Activated naive CD8-positive, alpha-beta T cell (primary cell): Measurements from ENCODE around the gene RELT.
A peak's percentile ranks its signal among the peaks of the same experiment; 100 is the strongest.

Source experiments
- H3K27ac Mint-ChIP-seq: one replicate; pipeline ENCODE4 v1.8.0; 2021; ENCODE audit warnings: mixed read lengths
- H3K27me3 Mint-ChIP-seq: one replicate; pipeline ENCODE4 v1.8.0; 2021; ENCODE audit warnings: mixed read lengths
- H3K36me3 Mint-ChIP-seq: one replicate; pipeline ENCODE4 v1.8.0; 2021; ENCODE audit warnings: mixed read lengths
- H3K4me1 Mint-ChIP-seq: one replicate; pipeline ENCODE4 v1.8.0; 2021; ENCODE audit warnings: low read depth, mixed read lengths
- H3K4me3 Mint-ChIP-seq: one replicate; pipeline ENCODE4 v1.8.0; 2021; ENCODE audit warnings: mild to moderate bottlenecking, mixed read lengths
- H3K9me3 Mint-ChIP-seq: one replicate; pipeline ENCODE4 v1.8.0; 2021; ENCODE audit warnings: low read depth, mixed read lengths

Gene RELT

DNA sequence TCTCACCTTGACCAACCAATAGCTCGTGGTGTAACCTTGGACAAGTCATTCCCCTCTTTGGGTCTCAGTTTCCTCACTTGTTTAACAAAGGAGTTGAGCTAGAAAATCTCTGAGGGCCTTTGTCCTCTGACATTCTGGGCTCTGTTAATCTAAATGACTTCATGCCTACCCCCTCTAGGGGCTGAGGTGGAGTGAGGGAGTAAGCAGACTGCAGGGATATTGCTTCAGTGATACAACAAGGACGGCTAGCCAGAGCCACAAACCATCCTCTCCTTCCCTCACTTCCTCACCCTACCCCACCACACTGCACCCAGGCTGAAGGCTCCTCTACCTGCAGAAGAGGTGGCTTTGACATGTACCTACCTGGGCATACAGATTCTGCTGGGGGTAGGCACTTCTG, 34.8 kb downstream of the RELT start:
- Mint-ChIP-seq H3K27ac (no peak overlapping the region), H3K27me3 (no peaks in the 10 kb centered on the region), H3K4me3 (no peak overlapping the region), H3K36me3 (peaks cover 11% of the 10 kb centered on the region), H3K4me1 (peaks cover 3% of the 10 kb centered on the region), H3K9me3 (no peaks in the 10 kb centered on the region)

DNA sequence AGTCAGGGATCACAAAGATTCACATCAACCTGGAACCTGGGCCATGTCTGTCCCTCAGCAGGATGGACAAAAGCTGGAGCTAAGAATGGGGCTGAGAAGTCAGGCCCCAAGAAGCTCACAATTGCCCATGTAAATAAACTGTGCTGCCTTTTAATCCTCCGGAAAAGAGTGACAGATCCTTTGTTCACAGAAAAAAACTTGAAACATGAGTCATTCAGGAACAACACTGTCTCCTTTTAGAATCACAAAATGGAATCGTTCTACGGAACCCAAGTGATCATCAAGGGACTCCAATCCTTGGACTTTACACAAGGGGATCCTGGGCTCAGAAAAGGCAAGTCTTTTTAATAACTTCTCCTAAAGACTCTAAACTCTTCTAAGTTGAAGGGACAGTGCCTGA, 36.1 kb downstream of the RELT start:
- Mint-ChIP-seq H3K27me3 (no peaks in the 10 kb centered on the region), H3K9me3 (no peaks in the 10 kb centered on the region), H3K27ac (no peak overlapping the region), H3K36me3 (peaks cover 11% of the 10 kb centered on the region), H3K4me3 (no peak overlapping the region), H3K4me1 (peaks cover 6% of the 10 kb centered on the region)

DNA sequence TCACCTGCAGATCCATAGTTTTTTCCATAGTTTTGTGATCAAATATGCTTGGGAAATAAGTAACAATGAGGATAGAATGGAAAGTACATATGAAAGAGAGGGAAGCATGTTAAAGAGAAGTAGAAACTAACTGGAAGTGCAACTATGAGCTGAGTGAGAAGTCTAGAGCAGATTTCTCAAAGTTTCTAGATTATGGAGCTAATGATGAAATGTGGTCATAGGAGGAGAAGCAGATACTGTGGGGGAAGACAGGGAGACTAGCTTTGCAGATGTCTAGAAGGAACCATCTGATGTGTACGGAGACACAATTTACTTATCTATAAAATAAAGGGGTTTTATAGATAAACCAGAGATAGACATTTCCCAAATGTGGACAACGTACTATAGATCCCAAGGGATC, 37.1 kb downstream of the RELT start:
- H3K4me3 Mint-ChIP-seq: no peak overlapping the region
- H3K27me3 Mint-ChIP-seq: no peaks in the 10 kb centered on the region
- H3K27ac Mint-ChIP-seq: peak overlapping the region; percentile 51
- peaks cover 16% of the 10 kb centered on the region for H3K36me3 Mint-ChIP-seq
- H3K4me1 Mint-ChIP-seq: peaks cover 6% of the 10 kb centered on the region
- H3K9me3 Mint-ChIP-seq: no peaks in the 10 kb centered on the region

GRCh38 chr11:73414977-73415651, 38.9 kb downstream of the RELT start:
- Mint-ChIP-seq H3K27ac (no peak overlapping the region), H3K9me3 (no peaks in the 10 kb centered on the region), H3K4me3 (no peak overlapping the region), H3K36me3 (peaks cover 16% of the 10 kb centered on the region), H3K4me1 (peaks cover 6% of the 10 kb centered on the region), H3K27me3 (no peaks in the 10 kb centered on the region)

DNA sequence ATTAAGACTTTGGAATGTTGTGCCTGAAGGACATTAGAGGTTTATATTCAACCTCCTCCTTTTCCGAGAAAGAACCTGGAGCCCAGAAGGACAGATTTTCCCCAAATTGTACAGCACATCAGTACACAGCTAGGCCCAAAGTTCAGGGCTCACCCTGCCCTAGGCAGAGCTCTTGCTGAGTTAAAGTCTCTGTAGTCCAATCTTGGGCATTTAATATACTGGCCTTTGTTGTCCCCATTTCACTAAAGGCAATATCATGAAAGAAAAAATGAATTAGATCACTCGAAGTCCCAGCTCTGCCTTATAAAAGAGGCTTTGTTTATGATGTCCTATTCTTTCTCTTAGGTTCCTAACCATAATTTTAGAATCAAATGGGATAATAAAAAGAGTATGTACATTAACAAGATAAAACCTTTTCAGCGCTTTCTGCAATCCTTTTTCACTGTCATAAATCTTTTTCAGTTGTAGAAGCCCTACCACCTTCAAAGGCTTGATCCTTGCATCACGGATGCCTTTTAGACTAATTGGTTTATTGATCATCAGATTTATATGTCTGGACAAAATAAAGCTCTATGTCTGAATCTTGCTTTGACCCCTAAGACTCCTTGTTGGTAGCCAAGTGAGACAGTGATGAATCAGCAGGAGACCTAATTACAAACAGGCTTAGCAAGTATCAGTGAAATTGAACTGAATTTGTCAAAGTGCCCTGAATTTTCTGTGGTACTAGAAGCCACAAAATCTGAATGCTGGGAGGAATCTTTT, 39.8 kb downstream of the RELT start:
- H3K27me3 Mint-ChIP-seq: no peaks in the 10 kb centered on the region
- peaks cover 6% of the 10 kb centered on the region for H3K4me1 Mint-ChIP-seq
- no peak overlapping the region for H3K27ac Mint-ChIP-seq
- H3K4me3 Mint-ChIP-seq: no peak overlapping the region
- H3K9me3 Mint-ChIP-seq: no peaks in the 10 kb centered on the region
- peaks cover 16% of the 10 kb centered on the region for H3K36me3 Mint-ChIP-seq

- Mint-ChIP-seq H3K27me3 (no peaks in the 10 kb centered on the region), H3K27ac (no peak overlapping the region), H3K4me3 (no peak overlapping the region), H3K4me1 (peaks cover 6% of the 10 kb centered on the region), H3K36me3 (peaks cover 16% of the 10 kb centered on the region), H3K9me3 (no peaks in the 10 kb centered on the region)
Measured at GRCh38 chr11:73416786-73417185, 40.6 kb downstream of the RELT start.

GRCh38 chr11:73420136-73420535, 43.9 kb downstream of the RELT start:
- Mint-ChIP-seq H3K36me3 (peaks cover 12% of the 10 kb centered on the region), H3K9me3 (no peaks in the 10 kb centered on the region), H3K27me3 (no peaks in the 10 kb centered on the region), H3K4me1 (peaks cover 3% of the 10 kb centered on the region), H3K4me3 (no peak overlapping the region), H3K27ac (no peak overlapping the region)

DNA sequence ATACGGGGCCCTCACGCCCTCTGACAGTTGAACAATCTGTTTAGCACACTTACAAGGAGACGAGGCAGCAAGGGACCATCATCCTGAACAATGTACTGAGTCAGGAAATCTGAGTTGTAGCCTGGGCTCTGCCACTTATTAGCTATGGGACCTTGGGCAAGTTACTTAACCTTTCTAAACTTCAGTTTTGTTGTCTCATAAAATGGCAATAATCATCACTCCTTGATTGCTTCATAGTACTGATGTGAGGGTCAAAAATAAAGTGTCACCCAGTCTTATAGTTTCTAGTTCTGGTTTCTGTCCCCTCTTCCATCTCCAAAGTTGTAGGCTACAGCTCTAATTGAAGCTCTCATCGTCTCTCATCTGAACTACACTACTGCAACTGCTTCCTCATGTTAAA, 46.7 kb downstream of the RELT start:
- H3K36me3 Mint-ChIP-seq: peaks cover 10% of the 10 kb centered on the region
- H3K4me1 Mint-ChIP-seq: no peaks in the 10 kb centered on the region
- H3K4me3 Mint-ChIP-seq: no peak overlapping the region
- H3K9me3 Mint-ChIP-seq: no peaks in the 10 kb centered on the region
- H3K27me3 Mint-ChIP-seq: no peaks in the 10 kb centered on the region
- no peak overlapping the region for H3K27ac Mint-ChIP-seq

DNA sequence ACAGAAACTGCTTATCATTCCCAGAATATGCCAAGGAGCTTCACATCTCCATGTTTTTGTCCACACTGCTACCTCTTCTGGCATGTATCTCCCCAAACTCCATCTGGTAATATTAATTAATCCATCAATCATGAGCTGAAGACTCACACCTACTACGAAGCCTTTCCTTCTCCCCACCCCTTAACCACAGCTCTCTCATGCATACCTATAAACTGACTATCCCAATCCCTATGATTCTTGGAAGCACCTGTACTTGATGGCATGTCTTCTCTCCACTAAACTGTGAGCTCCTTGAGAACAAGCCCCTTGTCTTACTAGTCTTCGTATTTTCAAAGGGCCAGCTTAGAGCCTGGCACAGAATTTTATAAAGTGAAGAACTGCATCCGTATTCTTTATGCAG, 47.3 kb downstream of the RELT start:
- Mint-ChIP-seq H3K36me3 (peaks cover 8% of the 10 kb centered on the region), H3K27me3 (no peaks in the 10 kb centered on the region), H3K4me3 (no peak overlapping the region), H3K27ac (no peak overlapping the region), H3K9me3 (no peaks in the 10 kb centered on the region), H3K4me1 (peaks cover 2% of the 10 kb centered on the region)

DNA sequence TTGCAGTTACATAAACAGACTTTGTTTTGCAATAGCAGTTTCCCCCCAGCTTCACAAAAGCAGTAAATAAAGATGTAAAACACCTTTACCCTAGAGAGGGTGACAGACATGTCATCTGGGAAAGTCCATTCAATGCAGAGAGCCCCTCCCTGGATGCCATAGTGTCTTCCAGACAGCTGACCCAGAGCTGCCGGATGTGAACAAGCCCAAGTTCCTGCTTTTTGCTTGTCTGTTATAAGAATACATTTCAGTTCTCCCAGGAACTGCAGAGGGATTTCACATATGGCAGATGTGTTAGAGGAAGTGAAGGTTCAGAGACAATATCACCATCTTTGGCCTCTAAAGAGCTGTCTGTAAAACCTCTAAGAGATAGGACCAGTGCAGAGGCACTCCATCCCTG, 48.9 kb downstream of the RELT start:
- Mint-ChIP-seq H3K36me3 (peaks cover 7% of the 10 kb centered on the region), H3K27ac (no peak overlapping the region), H3K27me3 (no peaks in the 10 kb centered on the region), H3K4me1 (peaks cover 2% of the 10 kb centered on the region), H3K9me3 (no peaks in the 10 kb centered on the region), H3K4me3 (no peak overlapping the region)

DNA sequence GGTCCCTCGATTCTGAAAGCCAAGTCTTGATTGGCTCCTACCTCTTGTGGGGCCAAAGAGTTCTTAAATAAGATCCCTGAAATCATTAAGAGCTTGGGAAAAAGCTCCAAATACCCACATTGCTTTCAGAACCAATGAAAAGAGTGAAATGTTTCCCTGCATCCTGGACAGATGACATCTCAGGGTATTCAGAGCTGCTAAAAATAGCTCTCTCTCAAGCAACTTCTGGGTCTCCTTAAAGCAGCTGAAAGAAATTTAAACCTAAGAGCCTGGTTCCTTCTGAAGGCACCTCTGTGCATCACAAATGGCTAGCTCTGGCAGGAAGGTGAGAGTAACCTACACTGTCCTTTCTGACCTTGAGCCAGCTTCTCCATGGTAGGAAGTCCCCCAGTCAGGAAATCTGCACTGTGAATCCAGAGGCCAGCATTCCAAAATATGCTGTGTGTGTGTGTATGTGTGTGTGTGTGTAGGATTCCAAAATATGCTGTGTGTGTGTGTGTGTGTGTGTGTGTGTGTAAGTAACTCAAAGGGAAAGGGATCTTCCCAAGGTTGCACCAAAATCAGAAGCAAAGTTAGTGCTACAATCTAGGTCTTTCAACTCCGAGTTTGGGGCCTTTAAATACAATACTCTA, 50.1 kb downstream of the RELT start:
- Mint-ChIP-seq H3K9me3 (no peaks in the 10 kb centered on the region), H3K4me3 (no peak overlapping the region), H3K4me1 (peaks cover 2% of the 10 kb centered on the region), H3K27ac (no peak overlapping the region), H3K36me3 (peaks cover 7% of the 10 kb centered on the region), H3K27me3 (no peaks in the 10 kb centered on the region)

- Mint-ChIP-seq H3K27me3 (no peaks in the 10 kb centered on the region), H3K27ac (no peak overlapping the region), H3K9me3 (no peaks in the 10 kb centered on the region), H3K4me1 (peaks cover 2% of the 10 kb centered on the region), H3K36me3 (peaks cover 7% of the 10 kb centered on the region), H3K4me3 (no peak overlapping the region)
Measured at GRCh38 chr11:73428227-73428626, 52.0 kb downstream of the RELT start.

DNA sequence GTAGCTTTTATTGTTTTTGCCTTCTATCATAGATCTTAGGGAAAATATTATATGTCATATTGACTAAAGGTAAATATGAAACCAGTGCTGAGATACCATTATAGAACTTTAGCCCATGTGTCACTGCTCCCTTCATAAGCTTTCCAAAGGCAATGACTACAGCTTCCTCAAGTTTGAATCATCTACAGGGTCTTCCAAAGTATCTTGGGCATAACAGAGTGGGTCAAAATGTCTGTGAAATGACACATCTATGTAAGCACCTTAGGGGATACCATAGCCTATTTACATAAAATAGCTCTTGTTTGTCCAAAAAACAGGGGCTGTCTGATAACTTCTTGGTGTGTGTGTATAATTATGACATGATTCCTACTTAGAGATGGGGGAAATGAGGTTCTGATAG, 52.5 kb downstream of the RELT start:
- no peak overlapping the region for H3K4me3 Mint-ChIP-seq
- peaks cover 7% of the 10 kb centered on the region for H3K36me3 Mint-ChIP-seq
- no peak overlapping the region for H3K27ac Mint-ChIP-seq
- H3K27me3 Mint-ChIP-seq: no peaks in the 10 kb centered on the region
- no peaks in the 10 kb centered on the region for H3K9me3 Mint-ChIP-seq
- H3K4me1 Mint-ChIP-seq: peaks cover 2% of the 10 kb centered on the region

DNA sequence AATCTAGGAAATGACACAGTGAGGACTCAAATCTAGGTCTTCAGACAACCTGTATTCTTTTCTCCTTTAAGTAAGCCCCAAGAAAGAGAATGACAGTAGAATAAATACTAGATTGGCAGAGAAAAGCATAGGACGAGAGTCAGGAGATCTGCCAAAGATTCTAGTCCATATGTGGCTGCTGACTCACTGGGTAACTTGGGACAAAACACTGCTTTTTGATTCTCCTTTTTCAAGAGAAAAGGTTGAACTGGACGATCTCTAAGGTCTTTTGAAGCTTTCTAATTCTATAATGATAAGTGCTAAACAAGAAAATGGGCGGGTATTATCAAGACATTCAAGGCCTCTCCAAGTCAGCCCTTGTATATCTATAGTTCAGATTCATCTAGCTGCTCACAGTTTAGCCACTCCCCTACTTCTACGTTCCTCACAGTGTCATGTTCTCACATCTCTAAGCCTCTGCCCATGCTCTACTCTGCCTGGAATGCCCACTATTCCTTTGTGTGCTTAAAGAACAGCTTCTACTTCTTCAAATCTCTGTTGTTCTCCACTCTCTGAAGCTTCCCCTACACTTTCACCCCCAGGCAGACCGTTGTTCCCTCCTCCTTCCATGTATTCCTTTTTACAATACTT, 53.0 kb downstream of the RELT start:
- H3K4me1 Mint-ChIP-seq: peaks cover 2% of the 10 kb centered on the region
- H3K27me3 Mint-ChIP-seq: no peaks in the 10 kb centered on the region
- H3K27ac Mint-ChIP-seq: no peak overlapping the region
- H3K36me3 Mint-ChIP-seq: peaks cover 7% of the 10 kb centered on the region
- no peaks in the 10 kb centered on the region for H3K9me3 Mint-ChIP-seq
- H3K4me3 Mint-ChIP-seq: no peak overlapping the region

DNA sequence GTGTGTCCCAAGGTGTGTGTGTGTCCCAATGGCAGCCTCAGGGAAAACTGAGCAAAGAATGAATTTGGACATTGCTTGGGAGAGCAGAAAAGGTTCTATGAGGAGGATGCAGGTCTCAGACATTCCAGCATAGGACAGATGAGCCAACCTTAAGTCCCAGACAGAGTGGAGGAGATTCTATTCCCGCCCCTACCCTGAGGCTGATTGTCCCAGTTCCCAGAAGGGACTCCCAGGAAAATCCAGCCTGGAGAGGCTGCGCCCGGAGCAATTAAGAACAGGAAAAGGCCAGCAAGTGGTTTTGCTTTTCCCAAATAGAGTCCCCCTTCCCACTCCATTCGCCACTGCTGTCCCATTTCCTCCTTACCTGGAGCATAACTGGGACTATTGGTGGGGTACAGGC, 54.1 kb downstream of the RELT start:
- H3K27ac Mint-ChIP-seq: no peak overlapping the region
- H3K36me3 Mint-ChIP-seq: peaks cover 7% of the 10 kb centered on the region
- no peak overlapping the region for H3K4me3 Mint-ChIP-seq
- H3K27me3 Mint-ChIP-seq: no peaks in the 10 kb centered on the region
- no peaks in the 10 kb centered on the region for H3K9me3 Mint-ChIP-seq
- H3K4me1 Mint-ChIP-seq: peaks cover 2% of the 10 kb centered on the region
